Astrocyte (in vitro differentiated cells and primary cell): ENCODE data around the gene TAGLN3.

Experiments used
- EZH2 ChIP-seq: IDR thresholded peaks from 2 replicates; pipeline ENCODE4 v1.6.1; 2012; ENCODE audit warnings: mild to moderate bottlenecking, low read length, inconsistent platforms; ENCODE audit not compliant: insufficient read depth
- TF ChIP-seq, protein P1 (sequence below): IDR thresholded peaks from 2 replicates; pipeline ENCODE4 v1.5.1; 2011; ENCODE audit warnings: low read depth, mild to moderate bottlenecking, inconsistent platforms, low read length, moderate library complexity; ENCODE audit not compliant: insufficient read depth

DNA sequence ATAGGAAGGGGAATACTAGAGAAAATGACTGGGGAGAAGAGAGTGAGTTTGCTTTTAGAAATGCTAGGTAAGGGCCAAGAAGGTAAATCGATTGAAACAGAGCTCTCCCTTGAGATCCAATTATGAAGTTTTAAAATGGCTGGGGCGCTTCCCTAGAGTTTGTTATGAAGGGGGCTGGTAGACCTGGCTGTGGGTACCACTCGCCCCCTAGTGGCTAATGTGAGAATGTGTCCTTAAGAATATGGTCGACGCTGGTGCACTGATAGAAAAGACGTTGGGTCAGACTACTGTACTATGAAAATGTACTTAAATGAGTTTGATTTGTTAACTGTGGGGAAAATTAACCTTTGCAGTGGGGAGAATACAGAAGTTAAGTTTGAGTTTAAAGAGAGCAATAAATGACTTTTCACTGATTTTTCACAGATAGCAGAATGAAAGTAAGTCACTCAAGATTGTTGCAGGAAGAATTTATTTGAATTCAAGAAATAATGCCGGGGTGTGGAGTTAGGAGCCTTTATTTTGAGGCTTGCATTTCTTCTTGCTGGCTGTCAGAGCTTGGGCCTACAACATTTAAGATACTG lies 45.0 kb downstream of the TAGLN3 start:
- TF ChIP-seq, protein P1, sequence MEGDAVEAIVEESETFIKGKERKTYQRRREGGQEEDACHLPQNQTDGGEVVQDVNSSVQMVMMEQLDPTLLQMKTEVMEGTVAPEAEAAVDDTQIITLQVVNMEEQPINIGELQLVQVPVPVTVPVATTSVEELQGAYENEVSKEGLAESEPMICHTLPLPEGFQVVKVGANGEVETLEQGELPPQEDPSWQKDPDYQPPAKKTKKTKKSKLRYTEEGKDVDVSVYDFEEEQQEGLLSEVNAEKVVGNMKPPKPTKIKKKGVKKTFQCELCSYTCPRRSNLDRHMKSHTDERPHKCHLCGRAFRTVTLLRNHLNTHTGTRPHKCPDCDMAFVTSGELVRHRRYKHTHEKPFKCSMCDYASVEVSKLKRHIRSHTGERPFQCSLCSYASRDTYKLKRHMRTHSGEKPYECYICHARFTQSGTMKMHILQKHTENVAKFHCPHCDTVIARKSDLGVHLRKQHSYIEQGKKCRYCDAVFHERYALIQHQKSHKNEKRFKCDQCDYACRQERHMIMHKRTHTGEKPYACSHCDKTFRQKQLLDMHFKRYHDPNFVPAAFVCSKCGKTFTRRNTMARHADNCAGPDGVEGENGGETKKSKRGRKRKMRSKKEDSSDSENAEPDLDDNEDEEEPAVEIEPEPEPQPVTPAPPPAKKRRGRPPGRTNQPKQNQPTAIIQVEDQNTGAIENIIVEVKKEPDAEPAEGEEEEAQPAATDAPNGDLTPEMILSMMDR, result peak; percentile 97
- TF ChIP-seq EZH2, result no peak
